H1 (cell line): ENCODE measurements around the gene ADGRB2. TPM values are rescaled to one million over a fixed set of nuclear protein-coding genes. Genes with fewer than 3 reads are reported as not detected.

Experiments
- CTCF ChIA-PET: fragments of 300-600 bp; sonication (Branson Sonifier 250); formaldehyde crosslinking; loops from one replicate; lab custom pipeline; 2021; ENCODE audit not compliant: partially characterized antibody; lab: Charles Lee
- POLR2A ChIA-PET: fragments of 300-600 bp; sonication (Branson Sonifier 250); formaldehyde crosslinking; loops from one replicate; lab custom pipeline; 2021; ENCODE audit warnings: inconsistent platforms; ENCODE audit not compliant: partially characterized antibody; lab: Charles Lee
- DNase-seq, 2 experiments: peaks; one replicate each; pipeline versions ENCODE4 v3.0.0 to v3.0.0-alpha.2; 2010 to 2022; ENCODE audit warnings: low spot score in 2 of 2, low read depth in 1 of 2, mixed read lengths in 1 of 2
- FAIRE-seq: peaks from 2 replicates; lab custom pipeline; 2011; peaks lifted over from hg19 to GRCh38; lab: Jason Lieb, UNC
- H2AFZ ChIP-seq: 2 replicates; pipeline ENCODE4 v1.8.1; 2012; ENCODE audit warnings: low read length, inconsistent platforms
- H2AK5ac ChIP-seq: 2 replicates; pipeline ENCODE4 v1.6.1; 2013; ENCODE audit warnings: low read depth, low read length
- H2BK120ac ChIP-seq: replicated peaks from 2 replicates; pipeline ENCODE3; 2013; ENCODE audit warnings: low read depth, low read length, inconsistent platforms
- H2BK12ac ChIP-seq: 2 replicates; pipeline ENCODE4 v1.6.1; 2013; ENCODE audit warnings: low read depth, low read length
- H2BK15ac ChIP-seq: 2 replicates; pipeline ENCODE4 v1.6.1; 2013; ENCODE audit warnings: low read length
- H2BK20ac ChIP-seq: 2 replicates; pipeline ENCODE4 v1.6.1; 2013; ENCODE audit warnings: low read length
- H2BK5ac ChIP-seq: 2 replicates; pipeline ENCODE4 v1.6.1; 2013; ENCODE audit warnings: low read depth, low read length
- H3K14ac ChIP-seq: 2 replicates; pipeline ENCODE4 v1.6.1; 2013; ENCODE audit warnings: inconsistent platforms; ENCODE audit not compliant: insufficient read length
- H3K18ac ChIP-seq: 2 replicates; pipeline ENCODE4 v1.6.1; 2013; ENCODE audit warnings: low read length; ENCODE audit errors: extremely low read depth
- H3K23ac ChIP-seq: 2 replicates; pipeline ENCODE4 v1.6.1; 2013; ENCODE audit warnings: inconsistent platforms; ENCODE audit not compliant: insufficient read length
- H3K23me2 ChIP-seq: 2 replicates; pipeline ENCODE4 v1.6.1; 2013; ENCODE audit warnings: low read depth, low read length
- H3K27ac ChIP-seq: 2 replicates; pipeline ENCODE4 v1.6.1; 2011; ENCODE audit warnings: low read depth, low read length, inconsistent platforms
- H3K27me3 ChIP-seq, 4 experiments: replicated peaks in 1 of 4; 1 replicate in 1 of 4; 2 replicates in 3 of 4; pipeline versions ENCODE4 v1.6.1 to v1.8.1; 2011 to 2013; ENCODE audit warnings: low read length in 3 of 4, mild to moderate bottlenecking in 3 of 4, inconsistent platforms in 2 of 4, mixed read lengths in 2 of 4, moderate library complexity in 1 of 4; ENCODE audit not compliant: control insufficient read depth in 3 of 4, insufficient read depth in 3 of 4; ENCODE audit errors: extremely low read depth in 1 of 4
- H3K36me3 ChIP-seq, 4 experiments: 2 replicates each; pipeline versions ENCODE4 v1.6.1 to v1.8.1; 2011 to 2013; ENCODE audit warnings: mild to moderate bottlenecking in 4 of 4, low read length in 3 of 4, moderate library complexity in 2 of 4, control low read depth in 1 of 4, inconsistent platforms in 1 of 4; ENCODE audit not compliant: insufficient read depth in 4 of 4, control insufficient read depth in 2 of 4
- H3K4ac ChIP-seq: replicated peaks from 2 replicates; pipeline ENCODE3; 2013; ENCODE audit warnings: low read length, low read depth, mixed read lengths, inconsistent platforms; ENCODE audit not compliant: insufficient read length
- H3K4me1 ChIP-seq, 4 experiments: replicated peaks in 1 of 4; 1 replicate in 1 of 4; 2 replicates in 3 of 4; pipeline versions ENCODE4 v1.6.1 to v1.8.1; 2011 to 2013; ENCODE audit warnings: low read length in 3 of 4, inconsistent platforms in 2 of 4, mixed read lengths in 1 of 4; ENCODE audit not compliant: insufficient read depth in 4 of 4, control insufficient read depth in 3 of 4
- H3K4me2 ChIP-seq, 2 experiments: 2 replicates each; pipeline versions ENCODE4 v1.6.1 to v1.8.1; 2011 to 2013; ENCODE audit warnings: low read depth in 2 of 2, low read length in 2 of 2, control low read depth in 1 of 2, inconsistent platforms in 1 of 2, mild to moderate bottlenecking in 1 of 2; ENCODE audit not compliant: insufficient read depth in 1 of 2
- H3K4me3 ChIP-seq, 4 experiments: fragments of 200-600, 300-600 bp in 1 of 4; sonication (generic), shearing (Covaris generic), sonication (Bioruptor Twin) in 1 of 4; 2 replicates each; pipeline versions ENCODE4 v1.5.1 to v1.8.1; 2011 to 2016; ENCODE audit warnings: low read length in 4 of 4, low read depth in 3 of 4, control low read depth in 2 of 4, inconsistent platforms in 2 of 4, mild to moderate bottlenecking in 2 of 4, mixed read lengths in 1 of 4, moderate library complexity in 1 of 4; ENCODE audit not compliant: insufficient read depth in 2 of 4; ENCODE audit errors: extremely low read depth in 1 of 4
- H3K56ac ChIP-seq: replicated peaks from 2 replicates; pipeline ENCODE3; 2013; ENCODE audit warnings: low read depth, mild to moderate bottlenecking, mixed read lengths, low read length, inconsistent platforms; ENCODE audit not compliant: insufficient read length
- H3K79me1 ChIP-seq: 2 replicates; pipeline ENCODE4 v1.6.1; 2013; ENCODE audit warnings: low read depth, low read length, control low read depth
- H3K79me2 ChIP-seq, 2 experiments: 2 replicates each; pipeline versions ENCODE4 v1.6.1 to v1.8.1; 2012 to 2013; ENCODE audit warnings: low read length in 2 of 2, mild to moderate bottlenecking in 2 of 2, inconsistent platforms in 1 of 2; ENCODE audit not compliant: insufficient read depth in 2 of 2, control insufficient read depth in 1 of 2
- H3K9ac ChIP-seq, 4 experiments: replicated peaks in 1 of 4; 1 replicate in 1 of 4; 2 replicates in 3 of 4; pipeline versions ENCODE4 v1.6.1 to v1.8.1; 2011 to 2013; ENCODE audit warnings: low read depth in 3 of 4, low read length in 3 of 4, control low read depth in 2 of 4, mild to moderate bottlenecking in 2 of 4, moderate library complexity in 2 of 4, inconsistent platforms in 1 of 4; ENCODE audit errors: extremely low read depth in 1 of 4
- H3K9me3 ChIP-seq, 2 experiments: 2 replicates each; pipeline versions ENCODE4 v1.6.1 to v1.8.1; 2012 to 2013; ENCODE audit warnings: mild to moderate bottlenecking in 2 of 2, moderate library complexity in 2 of 2, control low read depth in 1 of 2, inconsistent platforms in 1 of 2, low read depth in 1 of 2, low read length in 1 of 2, mixed read lengths in 1 of 2; ENCODE audit not compliant: insufficient read depth in 2 of 2
- H4K20me1 ChIP-seq, 2 experiments: replicated peaks in 1 of 2; 2 replicates each; pipeline versions ENCODE3 to v1.8.1; 2011 to 2013; ENCODE audit warnings: inconsistent platforms in 2 of 2, low read length in 2 of 2, mild to moderate bottlenecking in 1 of 2; ENCODE audit not compliant: insufficient read depth in 2 of 2, control insufficient read depth in 1 of 2
- H4K5ac ChIP-seq: 2 replicates; pipeline ENCODE4 v1.6.1; 2013; ENCODE audit warnings: low read length, low read depth, mixed read lengths, inconsistent platforms; ENCODE audit not compliant: insufficient read length
- H4K8ac ChIP-seq: 2 replicates; pipeline ENCODE4 v1.8.0; 2013; ENCODE audit warnings: mild to moderate bottlenecking, moderate library complexity, low read length, inconsistent platforms; ENCODE audit not compliant: insufficient read depth; ENCODE audit errors: extremely low read depth
- H4K91ac ChIP-seq: replicated peaks from 2 replicates; pipeline ENCODE3; 2013; ENCODE audit warnings: low read length, mixed read lengths, inconsistent platforms; ENCODE audit not compliant: insufficient read length
- ATF3 ChIP-seq: IDR thresholded peaks from 2 replicates; pipeline ENCODE4 v1.6.1; 2011; ENCODE audit warnings: low read depth, mild to moderate bottlenecking, low read length; ENCODE audit not compliant: insufficient read depth
- CBX5 ChIP-seq: fragments of 300-800, 300-1000 bp; sonication (generic); IDR thresholded peaks from 2 replicates; pipeline ENCODE4 v1.7.1; 2016; ENCODE audit warnings: antibody characterized with exemption, low read length, low read depth
- CHD1 ChIP-seq: IDR thresholded peaks from 2 replicates; pipeline ENCODE4 v1.6.1; 2012; ENCODE audit warnings: low read depth, low read length, improper control_type of control experiment
- E2F6 ChIP-seq: IDR thresholded peaks from 2 replicates; pipeline ENCODE4 v1.6.1; 2012; ENCODE audit warnings: inconsistent platforms
- GABPA ChIP-seq: IDR thresholded peaks from 2 replicates; pipeline ENCODE4 v1.6.1; 2011; ENCODE audit warnings: mild to moderate bottlenecking, low read length, moderate library complexity, borderline replicate concordance; ENCODE audit not compliant: insufficient read depth
- KDM1A ChIP-seq: fragments of 200-600, 300-600 bp; sonication (generic); IDR thresholded peaks from 2 replicates; pipeline ENCODE4 v1.7.1; 2016; ENCODE audit warnings: mild to moderate bottlenecking, low read length, borderline replicate concordance
- MAX ChIP-seq: IDR thresholded peaks from 2 replicates; pipeline ENCODE4 v1.6.1; 2012; ENCODE audit warnings: inconsistent platforms
- PHF8 ChIP-seq: fragments of 200-600 bp; sonication (generic); conservative IDR thresholded peaks from 2 replicates; pipeline ENCODE4 v1.7.1; 2012; ENCODE audit warnings: low read depth, mild to moderate bottlenecking, inconsistent platforms, low read length, moderate library complexity
- RXRA ChIP-seq: IDR thresholded peaks from 2 replicates; pipeline ENCODE4 v1.6.1; 2011; ENCODE audit warnings: low read depth, mild to moderate bottlenecking, low read length, moderate library complexity; ENCODE audit not compliant: insufficient read depth
- SIRT6 ChIP-seq: IDR thresholded peaks from one replicate; pipeline ENCODE4 v1.7.1; 2012; ENCODE audit warnings: low read length, inconsistent platforms
- TAF1 ChIP-seq: IDR thresholded peaks from 2 replicates; pipeline ENCODE4 v1.6.1; 2011; ENCODE audit warnings: mild to moderate bottlenecking, low read depth, low read length
- TAF7 ChIP-seq: optimal IDR thresholded peaks from 2 replicates; pipeline ENCODE3; 2011; ENCODE audit warnings: low read depth, mild to moderate bottlenecking, inconsistent platforms, low read length, moderate library complexity, borderline replicate concordance
- ZNF274 ChIP-seq: IDR thresholded peaks from 2 replicates; pipeline ENCODE4 v1.7.0; 2012; ENCODE audit warnings: low read length, borderline replicate concordance; ENCODE audit errors: extremely low read depth
- WGBS, 2 experiments: shearing (Covaris generic) in 1 of 2; methylation state at CpG; one replicate each; pipeline versions ENCODE4 v1.1.6 to v1.1.7; 2013 to 2015; ENCODE audit warnings: low lambda C conversion rate in 2 of 2, mixed read lengths in 2 of 2, inconsistent platforms in 1 of 2, low coverage in 1 of 2, missing lambda C conversion rate in 1 of 2; ENCODE audit not compliant: insufficient replicate concordance in 2 of 2, insufficient coverage in 1 of 2, insufficient read length in 1 of 2; ENCODE audit errors: extremely low coverage in 1 of 2, missing lambda C conversion rate in 1 of 2; 5-methylcytosine and 5-hydroxymethylcytosine counted together
- polyA plus RNA-seq, 7 experiments: library from polyadenylated mRNA; depleted of rRNA in 3 of 7; stranded (reverse) in 5 of 7; unstranded in 2 of 7; fragments of >200 nt in 5 of 7; fragments of 200-250 nt in 2 of 7; gene quantifications; 1 replicate in 5 of 7; 2 replicates in 1 of 7; 4 replicates in 1 of 7; pipeline versions ENCODE4 v1.2.1 to v1.2.3, GENCODE V29; 2011 to 2013; ENCODE audit warnings: missing spikeins in 2 of 7, mixed read lengths in 2 of 7
- total RNA-seq: library from RNA; stranded (reverse); fragmentation: NEBNext Ultra II Directional; extraction: Animal tissue kit (Norgen Biotek cat#: 25700); gene quantifications from 2 replicates; pipeline ENCODE4 v1.2.1, GENCODE V29; 2021

The ADGRB2 gene
- total and polyA plus RNA-seq, 2 of the 8 experiments (the other 6 are each of a cell fraction or from before 2014, with no cell fraction given), result 15.6 to 26.2 TPM

- Histone ChIP-seq H2AK5ac (no peak overlapping the region), H2BK5ac (no peak overlapping the region), H4K91ac (no peak overlapping the region), H3K23me2 (no peaks in the 10 kb centered on the region), H3K4ac (no peak overlapping the region), H4K5ac (no peak overlapping the region), H3K4me3 (no peak overlapping the region), H3K23ac (no peak overlapping the region), H3K9ac (no peak overlapping the region), H3K79me2 (no peaks in the 10 kb centered on the region), H3K36me3 (no peaks in the 10 kb centered on the region), H2BK12ac (no peak overlapping the region), H4K20me1 (peaks cover 0 to 1% of the 10 kb centered on the region in 2 experiments), H3K18ac (no peak overlapping the region), H3K27me3 (no peaks in the 10 kb centered on the region), H4K8ac (no peak overlapping the region), H3K4me1 (no peaks in the 10 kb centered on the region), H2BK20ac (no peak overlapping the region), H3K4me2 (no peak overlapping the region), H2BK120ac (no peak overlapping the region), H3K79me1 (no peaks in the 10 kb centered on the region), H3K9me3 (no peaks in the 10 kb centered on the region), H3K27ac (no peak overlapping the region), H3K14ac (no peak overlapping the region), H2AFZ (no peak overlapping the region), H2BK15ac (no peak overlapping the region), H3K56ac (no peak overlapping the region)
- CTCF ChIA-PET, result interaction anchor here (0.9 to 24.1 kb wide), 11 partner anchors 8 to 170 kb away, joined by 3 to 370 read pairs (median 5); no protein-coding TSS in a partner anchor
- 50% methylated on average over 3 of the region's 3 CpGs; no CpG with 5 or more reads in 1 of the 2 experiments for WGBS, 2 experiments
- FAIRE-seq, result no peak
- no peak for DNase-seq
- POLR2A ChIA-PET, result interaction anchor here (2.0 kb wide), 1 partner anchor 13 kb away, joined by 6 read pairs; no protein-coding TSS in a partner anchor
- TF ChIP-seq E2F6 (no peak), GABPA (no peak), ZNF274 (no peak), KDM1A (no peak), ATF3 (no peak), RXRA (no peak), TAF7 (no peak), SIRT6 (no peak), MAX (no peak), TAF1 (no peak), CBX5 (no peak), CHD1 (no peak), PHF8 (no peak)
These were observed 86.7 kb downstream of the ADGRB2 start for GRCh38 chr1:31677401-31677800.
